ENCODE measurements around the gene VLDLR. TPM values are rescaled to one million over a fixed set of nuclear protein-coding genes. Genes with fewer than 3 reads are reported as not detected.
A peak's percentile ranks its signal among the peaks of the same experiment; 100 is the strongest.

Gene VLDLR
- total and polyA plus RNA-seq, 2 of the 8 experiments (the other 6 are each of a cell fraction or from before 2014, with no cell fraction given) = 24.2 to 49.1 TPM

DNA sequence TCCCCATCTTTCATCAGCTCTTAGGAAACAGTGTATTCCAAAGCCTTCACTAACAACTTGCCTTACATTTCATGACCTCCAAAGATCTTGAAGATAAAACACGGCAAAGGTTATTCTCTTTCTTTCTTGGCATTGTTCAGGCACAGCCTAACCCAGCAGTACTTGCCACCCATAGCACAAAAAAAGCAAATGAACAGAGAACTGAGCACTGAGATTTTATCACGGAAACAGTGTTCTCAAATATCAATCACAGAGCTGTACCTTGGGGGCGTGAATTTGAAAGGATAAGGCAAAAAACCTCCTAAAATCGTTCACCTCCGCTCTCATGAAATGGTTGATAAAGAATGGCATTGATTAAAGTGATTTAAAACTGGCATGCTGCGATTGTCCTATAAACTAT lies 78.8 kb downstream of the VLDLR start:
- Histone ChIP-seq H2AK5ac (ENCODE audit: low read depth, low read length) (no peak overlapping the region), H4K20me1 (replicated peaks in 1 of 2; ENCODE audit: control insufficient read depth in 1 of 2, insufficient read depth in 2 of 2, low read length in 2 of 2) (no peaks in the 10 kb centered on the region), H4K5ac (ENCODE audit: insufficient read length, low read depth, low read length) (no peak overlapping the region), H2AFZ (ENCODE audit: low read length) (no peak overlapping the region), H2BK120ac (replicated peaks; ENCODE audit: low read depth, low read length) (no peak overlapping the region), H3K79me1 (ENCODE audit: low read depth, low read length) (no peaks in the 10 kb centered on the region), H3K4me1 (replicated peaks in 1 of 4; ENCODE audit: control insufficient read depth in 3 of 4, insufficient read depth in 4 of 4, low read length in 3 of 4) (peaks cover 0 to 13% (median 12%) of the 10 kb centered on the region in 4 experiments; a peak in 5 of 7 replicates), H3K9me3 (ENCODE audit: insufficient read depth in 2 of 2, low read depth in 1 of 2, low read length in 1 of 2) (no peaks in the 10 kb centered on the region), H3K4ac (replicated peaks; ENCODE audit: insufficient read length, low read depth, low read length) (no peak overlapping the region), H3K27ac (ENCODE audit: low read depth, low read length) (no peak overlapping the region), H2BK12ac (ENCODE audit: low read depth, low read length) (no peak overlapping the region), H3K18ac (ENCODE audit: extremely low read depth, low read length) (no peak overlapping the region), H3K27me3 (replicated peaks in 1 of 4; ENCODE audit: control insufficient read depth in 3 of 4, extremely low read depth in 1 of 4, insufficient read depth in 3 of 4, low read length in 3 of 4) (no peaks in the 10 kb centered on the region), H4K91ac (replicated peaks; ENCODE audit: insufficient read length, low read length) (peak overlapping the region; percentile 4), H3K79me2 (ENCODE audit: control insufficient read depth in 1 of 2, insufficient read depth in 2 of 2, low read length in 2 of 2) (no peaks in the 10 kb centered on the region), H2BK5ac (ENCODE audit: low read depth, low read length) (no peak overlapping the region), H3K56ac (replicated peaks; ENCODE audit: insufficient read length, low read depth, low read length) (no peak overlapping the region), H3K4me2 (ENCODE audit: insufficient read depth in 1 of 2, low read depth in 2 of 2, low read length in 2 of 2) (peak overlapping the region; percentile 8 to 26; a peak in 2 of 4 replicates), H3K9ac (replicated peaks in 1 of 4; ENCODE audit: extremely low read depth in 1 of 4, low read depth in 3 of 4, low read length in 3 of 4) (no peak overlapping the region), H2BK20ac (ENCODE audit: low read length) (no peak overlapping the region), H2BK15ac (ENCODE audit: low read length) (no peak overlapping the region), H3K23ac (ENCODE audit: insufficient read length) (no peak overlapping the region), H3K4me3 (ENCODE audit: extremely low read depth in 1 of 4, insufficient read depth in 2 of 4, low read depth in 3 of 4, low read length in 4 of 4) (peak overlapping the region in 1 of 4 experiments; percentile 38; a peak in 2 of 8 replicates), H4K8ac (ENCODE audit: extremely low read depth, insufficient read depth, low read length) (no peak overlapping the region), H3K23me2 (ENCODE audit: low read depth, low read length) (0 out of 2 replicates have a peak, but pooled peaks cover 1% of the 10 kb centered on the region), H3K14ac (ENCODE audit: insufficient read length) (no peak overlapping the region), H3K36me3 (ENCODE audit: control insufficient read depth in 2 of 4, insufficient read depth in 4 of 4, low read length in 3 of 4) (no peaks in the 10 kb centered on the region)
- WGBS, 2 experiments (ENCODE audit: extremely low coverage in 1 of 2, insufficient coverage in 1 of 2, insufficient read length in 1 of 2, insufficient replicate concordance in 2 of 2, low coverage in 1 of 2, low lambda C conversion rate in 2 of 2, missing lambda C conversion rate in 1 of 2) = 73% methylated on average over 6 of the region's 6 CpGs; no CpG with 5 or more reads in 1 of the 2 experiments
- FAIRE-seq (peak; percentile 74), DNase-seq (ENCODE audit: low read depth in 1 of 2, low spot score in 2 of 2) (no peak)
- POLR2A ChIA-PET (ENCODE audit: partially characterized antibody) = interaction anchor here (0.7 kb wide), 2 partner anchors 14 to 40 kb away, joined by 3 read pairs; no protein-coding TSS in a partner anchor
- CTCF ChIA-PET (ENCODE audit: partially characterized antibody) = interaction anchor here (0.6 to 1.6 kb wide), 2 partner anchors 474 to 575 kb away, joined by 3 read pairs; no protein-coding TSS in a partner anchor
- no peak for TF ChIP-seq GABPA (IDR thresholded peaks at IDR 0.05; ENCODE audit: borderline replicate concordance, insufficient read depth, low read length)
- no peak for TF ChIP-seq TBP (IDR thresholded peaks at IDR 0.05; ENCODE audit: low read depth, low read length)
- no peak for TF ChIP-seq ZNF274 (IDR thresholded peaks at IDR 0.05; ENCODE audit: borderline replicate concordance, extremely low read depth, low read length)
- no peak for TF ChIP-seq KDM5A (IDR thresholded peaks at IDR 0.05; ENCODE audit: low read length)
- TF ChIP-seq CBX5 (IDR thresholded peaks at IDR 0.05; ENCODE audit: low read depth, low read length) = no peak
- TF ChIP-seq POLR2A (IDR thresholded peaks at IDR 0.05; ENCODE audit: control extremely low read depth in 1 of 2, low read depth in 2 of 2, low read length in 2 of 2) = no peak
- no peak for TF ChIP-seq ASH2L (IDR thresholded peaks at IDR 0.05; ENCODE audit: low read length)
- TF ChIP-seq GTF2F1 (IDR thresholded peaks at IDR 0.05; ENCODE audit: borderline replicate concordance, low read depth, low read length) = no peak
- TF ChIP-seq SAP30 (IDR thresholded peaks at IDR 0.05; ENCODE audit: insufficient read depth, insufficient replicate concordance, low read length) = no peak
- no peak for TF ChIP-seq CTBP2 (IDR thresholded peaks at IDR 0.05; ENCODE audit: borderline replicate concordance, insufficient read depth, insufficient read length, low read length)
- TF ChIP-seq TAF7 (optimal IDR thresholded peaks at IDR 0.05; ENCODE audit: borderline replicate concordance, low read depth, low read length) = no peak
- TF ChIP-seq TEAD4 (IDR thresholded peaks at IDR 0.05; ENCODE audit: low read depth, low read length) = no peak
- no peak for TF ChIP-seq RXRA (IDR thresholded peaks at IDR 0.05; ENCODE audit: insufficient read depth, low read depth, low read length)
- TF ChIP-seq SIN3A (conservative IDR thresholded peaks at IDR 0.05 in 1 of 2, IDR thresholded peaks at IDR 0.05 in 1 of 2; ENCODE audit: low read depth in 1 of 2, low read length in 2 of 2) = no peak
